Neural progenitor cell (in vitro differentiated cells): Measurements from ENCODE around the gene DMBX1. TPM values are rescaled to one million over a fixed set of nuclear protein-coding genes. Genes with fewer than 3 reads are reported as not detected.

Source experiments
- DNase-seq: peaks from one replicate; pipeline ENCODE4 v3.0.0-alpha.2; 2016; ENCODE audit warnings: low spot score
- H2AFZ ChIP-seq: fragments of 200-600 bp; sonication (generic); replicated peaks from 2 replicates; pipeline ENCODE4 v1.6.1; 2016; ENCODE audit warnings: antibody characterized with exemption
- H3F3A ChIP-seq: fragments of 200-600 bp; sonication (generic); 2 replicates; pipeline ENCODE4 v1.6.1; 2016; ENCODE audit warnings: antibody characterized with exemption, low read depth
- H3K27ac ChIP-seq: fragments of 200-600 bp; sonication (generic); 2 replicates; pipeline ENCODE4 v1.5.1; 2016; ENCODE audit warnings: mild to moderate bottlenecking
- H3K27me3 ChIP-seq: fragments of 200-600 bp; sonication (generic); 2 replicates; pipeline ENCODE4 v1.6.1; 2016; ENCODE audit warnings: mild to moderate bottlenecking, moderate library complexity
- H3K36me3 ChIP-seq: fragments of 200-600 bp; sonication (generic); 2 replicates; pipeline ENCODE4 v1.5.1; 2016
- H3K4me1 ChIP-seq: fragments of 200-600 bp; sonication (generic); 2 replicates; pipeline ENCODE4 v1.6.1; 2016; ENCODE audit warnings: mixed run types
- H3K4me2 ChIP-seq: fragments of 200-600 bp; sonication (generic); 2 replicates; pipeline ENCODE4 v1.6.1; 2016
- H3K4me3 ChIP-seq: fragments of 200-600 bp; sonication (generic); 2 replicates; pipeline ENCODE4 v1.5.1; 2016
- H3K79me2 ChIP-seq: fragments of 200-600 bp; sonication (generic); 2 replicates; pipeline ENCODE4 v1.6.1; 2016; ENCODE audit warnings: low read depth
- H3K9ac ChIP-seq: fragments of 200-600 bp; sonication (generic); 2 replicates; pipeline ENCODE4 v1.6.1; 2016
- H3K9me3 ChIP-seq: fragments of 200-600 bp; sonication (generic); 2 replicates; pipeline ENCODE4 v1.5.1; 2016; ENCODE audit warnings: low read depth
- H4K20me1 ChIP-seq: fragments of 200-600 bp; sonication (generic); 2 replicates; pipeline ENCODE4 v1.6.1; 2016; ENCODE audit warnings: low read depth
- H3K27ac Mint-ChIP-seq: 3 replicates; pipeline ENCODE4 v1.8.0; 2021; ENCODE audit warnings: mixed read lengths
- H3K27me3 Mint-ChIP-seq: 2 replicates; pipeline ENCODE4 v1.8.0; 2022; ENCODE audit warnings: low read depth, mild to moderate bottlenecking, inconsistent platforms, moderate library complexity, mixed read lengths; ENCODE audit not compliant: insufficient read depth
- H3K36me3 Mint-ChIP-seq: 3 replicates; pipeline ENCODE4 v1.8.0; 2021; ENCODE audit warnings: mixed read lengths
- H3K4me1 Mint-ChIP-seq: 3 replicates; pipeline ENCODE4 v1.8.0; 2021; ENCODE audit warnings: mixed read lengths
- H3K4me3 Mint-ChIP-seq: 3 replicates; pipeline ENCODE4 v1.8.0; 2021; ENCODE audit warnings: mild to moderate bottlenecking, moderate library complexity, mixed read lengths
- H3K9me3 Mint-ChIP-seq: 3 replicates; pipeline ENCODE4 v1.8.0; 2020; ENCODE audit warnings: mixed read lengths
- EZH2 ChIP-seq: fragments of 200-600 bp; sonication (generic); IDR thresholded peaks from 2 replicates; pipeline ENCODE4 v1.6.1; 2017; ENCODE audit warnings: antibody characterized with exemption, mild to moderate bottlenecking, moderate library complexity
- EZH2phosphoT487 ChIP-seq: fragments of 200-600 bp; sonication (generic); IDR thresholded peaks from 2 replicates; pipeline ENCODE4 v1.6.1; 2017; ENCODE audit warnings: antibody characterized with exemption
- total RNA-seq: library from RNA; depleted of rRNA; stranded (reverse); fragments of >200 nt; gene quantifications from 2 replicates; pipeline ENCODE4 v1.2.3, GENCODE V29; 2015; ENCODE audit warnings: low replicate concordance
- TF ChIP-seq, protein P1 (sequence below): fragments of 200-600 bp; sonication (generic); IDR thresholded peaks from 2 replicates; pipeline ENCODE4 v1.5.1; 2017; ENCODE audit warnings: antibody characterized with exemption, mild to moderate bottlenecking

Gene DMBX1
- total RNA-seq, 1 donor from 2014 or later = 0.06 TPM

DNA sequence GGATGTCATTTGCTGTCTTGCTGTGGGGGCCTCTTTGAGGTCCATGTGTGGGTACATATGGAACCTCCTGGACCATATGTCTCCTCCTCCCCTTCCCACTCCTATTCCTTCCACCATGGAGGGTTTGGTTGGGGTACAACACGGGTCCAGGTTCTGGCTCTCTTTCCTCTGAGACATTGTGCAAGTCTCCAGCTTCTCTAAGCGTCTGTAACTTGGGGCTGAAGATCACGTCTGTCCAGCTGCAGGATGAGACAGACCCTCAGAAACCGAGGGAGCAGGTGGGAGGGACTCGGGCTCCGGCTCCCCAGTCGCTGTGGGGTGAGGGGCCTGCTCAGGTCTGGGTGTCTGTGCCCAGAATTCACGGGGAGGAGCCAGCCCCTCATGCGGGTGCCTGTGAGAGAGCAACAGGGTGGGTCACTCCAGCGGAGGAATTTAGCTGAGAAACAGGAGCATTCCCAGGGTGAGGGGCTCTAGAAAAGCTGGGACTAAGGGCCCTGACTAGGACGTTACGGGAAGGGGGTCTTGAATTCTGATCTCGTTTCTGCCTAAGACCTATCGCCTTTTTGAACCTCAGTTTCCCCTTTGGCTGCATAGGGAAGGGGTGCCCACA is 42.0 kb upstream of the DMBX1 start:
- no peak overlapping the region for H2AFZ ChIP-seq
- H3K4me2 ChIP-seq = peak overlapping the region; percentile 87
- peak overlapping the region; percentile 45 for H3K4me3 ChIP-seq
- peaks cover 23% of the 10 kb centered on the region for H3K4me1 Mint-ChIP-seq
- H3K4me1 ChIP-seq = peaks cover 10% of the 10 kb centered on the region
- no peak overlapping the region for H3K27ac ChIP-seq
- H3K79me2 ChIP-seq = no peaks in the 10 kb centered on the region
- H3K9ac ChIP-seq = no peak overlapping the region
- no peak for DNase-seq
- H3K9me3 Mint-ChIP-seq = peaks cover 2% of the 10 kb centered on the region
- no peak overlapping the region for H3K27ac Mint-ChIP-seq
- no peaks in the 10 kb centered on the region for H3K36me3 ChIP-seq
- H4K20me1 ChIP-seq = peaks cover 67% of the 10 kb centered on the region
- peaks cover 59% of the 10 kb centered on the region for H3K27me3 Mint-ChIP-seq
- peaks cover 100% of the 10 kb centered on the region for H3K27me3 ChIP-seq
- TF ChIP-seq, protein P1, sequence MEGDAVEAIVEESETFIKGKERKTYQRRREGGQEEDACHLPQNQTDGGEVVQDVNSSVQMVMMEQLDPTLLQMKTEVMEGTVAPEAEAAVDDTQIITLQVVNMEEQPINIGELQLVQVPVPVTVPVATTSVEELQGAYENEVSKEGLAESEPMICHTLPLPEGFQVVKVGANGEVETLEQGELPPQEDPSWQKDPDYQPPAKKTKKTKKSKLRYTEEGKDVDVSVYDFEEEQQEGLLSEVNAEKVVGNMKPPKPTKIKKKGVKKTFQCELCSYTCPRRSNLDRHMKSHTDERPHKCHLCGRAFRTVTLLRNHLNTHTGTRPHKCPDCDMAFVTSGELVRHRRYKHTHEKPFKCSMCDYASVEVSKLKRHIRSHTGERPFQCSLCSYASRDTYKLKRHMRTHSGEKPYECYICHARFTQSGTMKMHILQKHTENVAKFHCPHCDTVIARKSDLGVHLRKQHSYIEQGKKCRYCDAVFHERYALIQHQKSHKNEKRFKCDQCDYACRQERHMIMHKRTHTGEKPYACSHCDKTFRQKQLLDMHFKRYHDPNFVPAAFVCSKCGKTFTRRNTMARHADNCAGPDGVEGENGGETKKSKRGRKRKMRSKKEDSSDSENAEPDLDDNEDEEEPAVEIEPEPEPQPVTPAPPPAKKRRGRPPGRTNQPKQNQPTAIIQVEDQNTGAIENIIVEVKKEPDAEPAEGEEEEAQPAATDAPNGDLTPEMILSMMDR = no peak
- TF ChIP-seq EZH2 = peak; percentile 79
- peak; percentile 82 for TF ChIP-seq EZH2phosphoT487
- H3K36me3 Mint-ChIP-seq = no peaks in the 10 kb centered on the region
- no peaks in the 10 kb centered on the region for H3K9me3 ChIP-seq
- H3F3A ChIP-seq = peaks cover 10% of the 10 kb centered on the region
- H3K4me3 Mint-ChIP-seq = peak overlapping the region; percentile 57

DNA sequence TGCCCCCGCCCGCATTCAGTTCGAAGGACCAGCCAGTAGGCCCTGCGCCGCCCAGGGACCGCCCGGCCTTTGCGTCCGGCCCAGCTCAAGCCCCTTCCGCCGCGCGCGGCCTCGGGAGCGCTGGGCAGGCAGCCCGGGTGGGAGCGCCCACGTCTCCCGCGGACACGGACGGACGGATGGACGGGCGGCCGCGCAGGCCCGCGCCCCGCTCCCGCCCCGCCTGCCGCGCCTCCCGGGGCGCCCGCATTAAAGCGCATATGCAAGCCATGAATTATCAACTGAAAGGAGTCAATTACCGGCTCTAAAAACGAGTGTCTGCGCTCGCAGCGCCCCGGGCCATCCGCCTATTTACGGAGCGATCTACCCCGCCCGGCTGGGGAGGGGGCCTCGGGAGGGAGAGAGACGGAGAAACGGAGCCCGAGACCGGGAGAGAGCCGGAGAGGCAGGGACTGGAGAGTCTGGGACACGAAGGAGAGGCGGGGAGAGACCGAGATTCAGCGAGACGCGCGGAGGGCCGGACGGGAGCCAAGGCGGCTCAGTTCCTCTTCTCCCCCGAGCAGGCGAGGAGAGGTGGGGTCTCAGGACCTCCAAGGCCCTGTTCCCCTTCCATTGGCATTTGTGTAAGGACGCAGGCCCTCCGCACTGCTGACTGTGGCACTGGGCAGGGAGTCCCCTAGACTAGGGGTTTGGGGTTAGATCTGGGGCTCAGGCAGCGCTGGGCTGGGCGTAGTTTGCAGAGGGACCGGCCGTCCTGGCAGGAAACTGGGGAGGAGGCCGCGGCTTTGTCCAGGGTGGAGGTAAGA is 41.3 kb upstream of the DMBX1 start:
- Histone ChIP-seq H2AFZ (no peak overlapping the region), H3F3A (peaks cover 6% of the 10 kb centered on the region), H3K27ac (no peak overlapping the region), H4K20me1 (peaks cover 72% of the 10 kb centered on the region), H3K36me3 (no peaks in the 10 kb centered on the region), H3K9me3 (no peaks in the 10 kb centered on the region), H3K4me3 (peak overlapping the region; percentile 45), H3K79me2 (no peaks in the 10 kb centered on the region), H3K9ac (no peak overlapping the region), H3K4me1 (peaks cover 10% of the 10 kb centered on the region), H3K27me3 (peaks cover 100% of the 10 kb centered on the region), H3K4me2 (peak overlapping the region; percentile 87)
- Mint-ChIP-seq H3K4me1 (peaks cover 23% of the 10 kb centered on the region), H3K9me3 (peaks cover 2% of the 10 kb centered on the region), H3K36me3 (no peaks in the 10 kb centered on the region), H3K27me3 (peaks cover 63% of the 10 kb centered on the region), H3K4me3 (peak overlapping the region; percentile 79), H3K27ac (no peak overlapping the region)
- DNase-seq = peak; percentile 60
- peak; percentile 99 for TF ChIP-seq EZH2
- peak; percentile 94 for TF ChIP-seq EZH2phosphoT487
- TF ChIP-seq, protein P1 = no peak

DNA sequence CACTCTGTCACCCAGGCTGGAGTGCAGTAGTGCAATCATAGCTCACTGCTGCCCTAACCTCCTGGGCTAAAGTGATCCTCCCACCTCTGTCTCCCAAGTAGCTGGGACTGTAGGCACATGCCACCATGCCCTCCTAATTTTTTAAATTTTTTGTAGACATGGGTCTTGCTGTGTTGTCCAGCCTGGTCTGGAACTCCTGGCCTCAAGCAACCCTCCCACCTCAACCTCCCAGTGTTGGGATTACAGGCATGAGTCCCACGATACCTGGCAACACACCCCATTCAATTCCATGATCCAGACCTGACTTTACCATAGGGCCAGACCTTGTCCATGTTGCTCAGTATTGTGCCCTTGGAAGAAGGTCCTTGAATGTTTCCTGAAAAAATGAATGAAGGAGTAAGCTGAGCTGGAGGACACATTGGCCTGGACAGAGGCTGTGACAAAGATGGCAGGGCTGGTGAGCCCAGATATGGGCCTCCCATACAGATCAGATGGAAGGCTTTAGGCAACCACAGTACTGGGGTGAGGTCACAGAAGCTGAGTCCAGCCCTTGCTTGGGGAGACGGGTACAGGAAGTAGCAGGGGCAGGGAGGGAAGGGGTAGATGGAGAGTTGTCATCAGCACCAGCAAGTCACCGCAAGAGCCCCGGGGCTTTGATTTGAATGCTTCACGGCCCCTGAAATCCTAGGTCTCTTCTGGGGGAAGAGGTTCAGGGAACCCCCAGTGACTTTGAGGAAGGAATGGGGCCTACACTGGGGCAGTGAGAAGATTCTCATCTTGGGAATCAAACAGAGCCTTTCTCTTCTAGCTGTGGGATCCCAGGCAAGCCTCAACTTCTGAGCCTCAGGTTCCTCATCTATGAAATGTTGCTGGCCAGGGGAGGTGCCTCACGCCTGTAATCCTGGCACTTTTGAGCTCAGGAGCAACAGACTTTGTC is 40.1 kb upstream of the DMBX1 start:
- peaks cover 10% of the 10 kb centered on the region for H3K4me1 ChIP-seq
- no peak overlapping the region for H3K4me3 ChIP-seq
- H3K36me3 ChIP-seq = no peaks in the 10 kb centered on the region
- H4K20me1 ChIP-seq = peaks cover 75% of the 10 kb centered on the region
- no peak overlapping the region for H3K27ac Mint-ChIP-seq
- H3K27me3 ChIP-seq = peaks cover 100% of the 10 kb centered on the region
- H3K27ac ChIP-seq = no peak overlapping the region
- H3K4me3 Mint-ChIP-seq = no peak overlapping the region
- no peak overlapping the region for H2AFZ ChIP-seq
- H3K4me2 ChIP-seq = no peak overlapping the region
- H3K9me3 ChIP-seq = no peaks in the 10 kb centered on the region
- peaks cover 23% of the 10 kb centered on the region for H3K4me1 Mint-ChIP-seq
- H3K36me3 Mint-ChIP-seq = no peaks in the 10 kb centered on the region
- H3K9me3 Mint-ChIP-seq = peaks cover 2% of the 10 kb centered on the region
- H3K79me2 ChIP-seq = no peaks in the 10 kb centered on the region
- peaks cover 6% of the 10 kb centered on the region for H3F3A ChIP-seq
- TF ChIP-seq, protein P1 = no peak
- TF ChIP-seq EZH2 (no peak), EZH2phosphoT487 (no peak)
- H3K27me3 Mint-ChIP-seq = peaks cover 69% of the 10 kb centered on the region
- DNase-seq = no peak
- H3K9ac ChIP-seq = no peak overlapping the region
